SIG-M5 (cell line): ENCODE results near the gene EGFR.

ENCODE experiments used
- DNase-seq: peaks from one replicate; lab custom pipeline; 2025; lab: John Stamatoyannopoulos, UW

The EGFR gene

GRCh38 chr7:55063061-55063460, 44.2 kb downstream of the EGFR start:
- DNase-seq, result no peak

GRCh38 chr7:55063633-55064032, 44.8 kb downstream of the EGFR start:
- DNase-seq, result no peak

- DNase-seq, result no peak
Measured at GRCh38 chr7:55065079-55065478, 46.3 kb downstream of the EGFR start.

GRCh38 chr7:55065511-55066229, 46.9 kb downstream of the EGFR start:
- DNase-seq, result no peak

GRCh38 chr7:55066524-55066923, 47.7 kb downstream of the EGFR start:
- DNase-seq, result no peak

- no peak for DNase-seq
Measured at GRCh38 chr7:55066938-55067337, 48.1 kb downstream of the EGFR start.

- DNase-seq, result no peak
Measured at GRCh38 chr7:55067748-55068147, 48.9 kb downstream of the EGFR start.

- no peak for DNase-seq
Measured at GRCh38 chr7:55069271-55069792, 50.5 kb downstream of the EGFR start.

- no peak for DNase-seq
Measured at GRCh38 chr7:55070271-55070743, 51.5 kb downstream of the EGFR start.

- no peak for DNase-seq
Measured at GRCh38 chr7:55070854-55071253, 52.0 kb downstream of the EGFR start.

GRCh38 chr7:55071411-55072175, 52.8 kb downstream of the EGFR start:
- no peak for DNase-seq

- DNase-seq, result no peak
Measured at GRCh38 chr7:55072251-55072650, 53.4 kb downstream of the EGFR start.

GRCh38 chr7:55073051-55073511, 54.3 kb downstream of the EGFR start:
- DNase-seq, result no peak

- no peak for DNase-seq
Measured at GRCh38 chr7:55073976-55074528, 55.2 kb downstream of the EGFR start.

GRCh38 chr7:55075464-55076021, 56.7 kb downstream of the EGFR start:
- no peak for DNase-seq

- no peak for DNase-seq
Measured at GRCh38 chr7:55077561-55078410, 59.0 kb downstream of the EGFR start.

GRCh38 chr7:55078465-55079372, 59.9 kb downstream of the EGFR start:
- DNase-seq, result no peak

- DNase-seq, result no peak
Measured at GRCh38 chr7:55080000-55080623, 61.3 kb downstream of the EGFR start.

GRCh38 chr7:55081068-55081467, 62.3 kb downstream of the EGFR start:
- DNase-seq, result no peak
